Stimulated activated CD8-positive, alpha-beta memory T cell treated with anti-CD3 and anti-CD28 coated beads, Interleukin-7, amount 100 ng/mL, for 48 hours (primary cell): Measurements from ENCODE around the gene NDUFS8.

Experiments used
- DNase-seq, 2 donors: peaks; one replicate each; pipeline ENCODE4 v3.0.0-alpha.2; 2020; ENCODE audit warnings: low read depth in 1 of 2; ENCODE audit errors: extremely low read depth in 1 of 2

Gene NDUFS8

DNA sequence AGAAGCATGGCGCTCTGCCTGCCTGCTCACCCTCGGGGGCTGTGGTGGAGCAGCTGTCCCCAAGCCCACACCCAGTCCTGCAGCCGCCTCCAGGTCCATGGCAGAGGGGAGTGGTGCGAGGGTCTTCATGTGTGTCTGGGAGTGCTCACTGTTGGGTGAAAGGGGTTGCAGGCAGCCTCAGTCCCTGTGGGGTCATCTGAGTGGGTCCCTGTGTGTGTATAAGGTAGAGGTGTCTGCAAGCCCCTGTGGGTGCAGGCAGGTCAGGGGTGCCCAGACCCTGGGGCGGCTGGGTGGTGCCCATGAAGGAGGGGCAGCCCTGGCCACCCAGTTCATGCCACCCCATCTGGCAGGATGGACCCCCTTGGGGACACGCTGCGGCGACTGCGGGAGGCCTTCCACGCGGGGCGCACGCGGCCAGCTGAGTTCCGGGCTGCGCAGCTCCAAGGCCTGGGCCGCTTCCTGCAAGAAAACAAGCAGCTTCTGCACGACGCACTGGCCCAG, 15.5 kb upstream of the NDUFS8 start:
- DNase-seq: no peak

DNA sequence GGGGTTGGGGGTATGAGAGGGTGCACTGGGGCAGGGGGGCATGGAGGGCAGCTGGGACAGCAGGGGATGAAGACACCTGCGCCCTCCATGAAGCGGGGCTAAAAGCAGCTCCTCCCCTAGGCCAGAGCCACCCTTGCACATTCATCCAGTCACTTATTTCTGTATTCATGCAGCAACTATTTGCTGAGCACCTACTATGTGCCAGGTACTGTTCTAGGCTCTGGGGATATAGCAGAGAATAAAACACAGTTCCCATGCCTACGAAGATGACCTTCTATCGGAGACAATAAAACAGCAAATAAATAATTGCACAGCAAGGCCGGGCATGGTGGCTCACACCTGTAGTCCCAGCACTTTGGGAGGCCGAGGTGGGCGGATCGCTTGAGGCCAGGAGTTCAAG, 15.0 kb upstream of the NDUFS8 start:
- DNase-seq: no peak

DNA sequence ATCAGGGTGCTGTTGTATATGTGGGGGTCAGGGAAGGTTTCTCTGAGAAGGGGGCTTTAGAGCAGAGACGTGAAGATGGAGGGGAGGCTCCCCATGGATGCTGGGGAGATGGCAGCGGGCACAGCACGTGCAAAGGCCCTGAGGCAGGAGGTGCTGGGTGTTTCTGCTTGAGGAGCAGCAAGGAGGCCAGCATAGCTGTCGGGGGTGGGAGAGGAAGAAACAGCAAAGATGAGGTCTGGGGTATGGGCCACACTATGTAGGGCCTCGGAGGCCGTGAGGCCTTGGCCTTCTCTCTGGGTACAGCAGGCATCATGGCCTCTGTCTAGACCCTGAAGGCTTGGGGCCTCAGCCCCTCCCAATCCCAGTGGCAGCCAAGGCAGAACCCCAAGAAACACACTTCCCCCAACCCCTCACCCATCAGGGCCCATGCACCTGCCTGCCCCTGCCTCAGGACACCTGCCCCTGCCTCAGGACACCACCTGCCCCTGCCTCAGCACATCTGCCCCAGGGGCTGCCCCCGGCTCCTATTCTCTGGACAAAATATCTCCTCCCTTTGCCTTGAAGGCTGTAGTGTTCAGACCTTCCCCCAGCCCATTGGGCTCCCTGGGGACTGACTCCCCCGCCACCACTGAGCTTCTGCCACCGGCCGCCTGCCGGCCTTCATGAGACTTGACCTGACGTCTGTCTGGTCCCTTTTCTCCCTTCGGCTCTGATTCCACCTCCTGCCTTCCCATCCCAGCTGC, 14.1 kb upstream of the NDUFS8 start:
- no peak for DNase-seq

DNA sequence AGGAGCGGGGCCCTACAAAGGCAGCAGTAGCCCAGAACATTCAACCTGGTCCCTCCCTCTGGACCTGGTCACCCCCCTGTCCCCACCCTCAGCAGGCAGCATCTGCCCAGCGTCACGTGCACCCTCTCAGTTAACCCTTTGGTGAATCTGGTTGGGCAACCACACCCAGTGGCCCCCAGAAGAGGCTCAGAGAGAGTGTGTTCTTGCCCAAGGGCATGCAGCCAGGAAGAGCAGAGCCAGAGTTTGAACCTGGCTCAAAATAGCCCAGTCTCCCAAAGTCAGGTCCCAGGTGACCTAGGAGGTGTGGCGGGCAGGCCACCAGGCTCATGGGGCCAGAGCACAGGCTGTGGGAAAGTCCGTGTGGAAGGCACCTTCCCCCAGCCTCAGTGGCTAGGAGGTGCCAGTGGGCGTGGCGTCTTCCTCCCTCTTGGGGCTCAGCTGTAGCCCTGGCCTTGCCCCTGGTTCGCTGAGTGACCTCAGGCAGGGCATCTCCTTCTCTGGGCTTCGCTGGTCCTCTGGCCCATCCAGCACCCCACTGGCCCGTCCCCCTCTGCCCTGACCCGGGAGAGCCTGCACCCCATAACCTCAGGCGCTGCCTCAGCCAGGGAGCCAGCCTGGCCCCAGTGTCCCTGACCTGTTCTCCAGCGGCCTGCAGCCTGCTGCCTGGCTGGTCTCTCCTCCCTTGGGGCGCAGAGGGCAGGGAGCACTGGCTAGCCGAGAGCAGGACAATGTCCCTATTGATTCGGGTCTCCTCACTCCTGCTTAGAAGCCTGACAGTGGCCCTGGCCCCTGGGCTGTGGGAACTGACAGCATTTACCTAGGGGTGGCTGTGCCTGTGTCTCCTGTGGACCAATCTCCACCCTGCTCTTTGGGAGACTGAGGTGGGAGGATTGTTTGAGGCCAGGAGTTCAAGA, 13.3 kb upstream of the NDUFS8 start:
- DNase-seq: no peak

DNA sequence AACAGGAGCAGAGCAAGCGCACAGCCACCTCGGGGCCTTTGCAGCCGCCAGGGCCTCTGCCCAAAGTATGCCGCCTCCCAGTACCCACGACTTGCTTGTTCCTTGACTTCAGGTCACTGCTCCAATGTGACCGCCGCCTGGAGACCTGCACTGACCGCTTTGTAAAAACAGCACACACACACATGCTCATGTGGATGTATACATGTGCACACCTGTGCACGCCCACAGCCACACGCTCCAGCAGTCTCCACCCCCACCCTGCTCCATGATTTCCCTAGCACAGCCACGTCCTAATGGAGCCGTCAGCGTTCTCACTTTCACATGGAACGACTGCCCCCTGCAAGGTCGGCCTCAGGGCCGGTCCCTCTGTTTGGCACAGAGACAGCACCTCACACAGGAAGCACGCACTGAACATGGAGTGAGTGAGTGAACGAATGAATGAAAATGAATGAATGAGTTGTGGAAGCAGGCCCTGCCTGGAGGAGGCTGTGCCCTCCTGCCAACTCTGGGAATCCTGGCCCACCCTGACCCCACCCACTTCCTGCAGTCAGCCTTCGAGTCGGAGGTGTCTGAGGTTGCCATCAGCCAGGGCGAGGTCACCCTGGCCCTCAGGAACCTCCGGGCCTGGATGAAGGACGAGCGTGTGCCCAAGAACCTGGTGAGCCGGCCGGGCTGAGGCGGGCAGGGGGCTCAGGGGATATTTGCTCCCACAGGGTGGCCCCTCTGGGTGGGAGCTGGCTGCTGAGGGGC, 12.3 kb upstream of the NDUFS8 start:
- DNase-seq: no peak

DNA sequence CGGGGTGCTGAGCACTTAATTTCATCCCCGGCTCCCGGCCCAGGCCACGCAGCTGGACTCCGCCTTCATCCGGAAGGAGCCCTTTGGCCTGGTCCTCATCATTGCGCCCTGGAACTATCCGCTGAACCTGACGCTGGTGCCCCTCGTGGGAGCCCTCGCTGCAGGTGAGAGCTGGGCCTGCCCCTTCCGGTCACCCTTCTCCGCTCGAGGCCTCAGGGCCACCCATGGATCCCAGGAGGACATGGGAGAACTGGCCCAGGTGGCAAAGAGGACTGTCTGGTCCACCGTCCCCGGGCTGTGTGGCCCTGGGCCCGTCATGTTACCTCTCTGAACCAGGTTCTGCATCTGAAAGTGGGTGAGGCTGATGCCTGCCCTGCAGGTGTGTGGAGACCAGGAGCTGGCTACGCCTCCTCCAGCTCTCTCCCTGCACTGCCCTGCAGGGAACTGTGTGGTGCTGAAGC, 11.7 kb upstream of the NDUFS8 start:
- DNase-seq: no peak

DNA sequence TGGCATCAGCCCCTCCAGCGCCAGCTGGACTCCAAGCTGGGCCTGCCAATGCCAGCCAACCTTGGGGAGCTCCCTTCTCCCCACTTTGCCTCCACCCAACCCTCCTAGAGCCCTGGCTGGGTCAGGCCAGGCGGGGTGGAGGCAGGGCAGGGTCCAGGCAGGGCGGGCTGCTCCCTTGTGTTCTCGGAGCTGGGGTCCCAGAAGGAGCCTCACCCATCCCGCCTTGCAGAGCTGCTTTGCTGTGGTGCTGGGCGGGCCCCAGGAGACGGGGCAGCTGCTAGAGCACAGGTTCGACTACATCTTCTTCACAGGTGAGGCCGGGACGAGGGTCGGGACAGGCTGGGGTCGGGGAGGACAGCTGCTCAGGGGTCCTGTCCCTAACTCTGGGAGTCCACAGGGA, 11.0 kb upstream of the NDUFS8 start:
- DNase-seq: no peak

DNA sequence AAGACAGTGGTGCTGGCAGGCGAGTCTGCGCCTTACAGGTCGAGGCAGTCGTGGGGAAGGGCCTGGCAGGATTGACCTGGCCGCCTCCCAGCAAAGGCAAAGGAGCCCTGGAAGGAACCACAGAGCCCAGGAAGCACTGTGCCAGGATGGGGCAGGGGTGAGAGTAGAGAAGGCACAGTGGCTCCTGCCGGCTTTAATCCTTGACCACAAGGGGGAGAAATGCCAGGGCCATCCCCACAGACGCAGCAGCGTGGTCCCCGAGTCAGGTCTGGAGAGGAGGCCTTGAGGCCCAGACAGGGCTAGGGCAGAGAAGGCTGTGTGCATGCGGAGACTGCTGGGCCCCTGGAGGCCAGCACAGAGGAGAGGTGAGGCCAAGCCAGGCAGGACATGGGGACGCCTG, 9.9 kb upstream of the NDUFS8 start:
- no peak for DNase-seq

DNA sequence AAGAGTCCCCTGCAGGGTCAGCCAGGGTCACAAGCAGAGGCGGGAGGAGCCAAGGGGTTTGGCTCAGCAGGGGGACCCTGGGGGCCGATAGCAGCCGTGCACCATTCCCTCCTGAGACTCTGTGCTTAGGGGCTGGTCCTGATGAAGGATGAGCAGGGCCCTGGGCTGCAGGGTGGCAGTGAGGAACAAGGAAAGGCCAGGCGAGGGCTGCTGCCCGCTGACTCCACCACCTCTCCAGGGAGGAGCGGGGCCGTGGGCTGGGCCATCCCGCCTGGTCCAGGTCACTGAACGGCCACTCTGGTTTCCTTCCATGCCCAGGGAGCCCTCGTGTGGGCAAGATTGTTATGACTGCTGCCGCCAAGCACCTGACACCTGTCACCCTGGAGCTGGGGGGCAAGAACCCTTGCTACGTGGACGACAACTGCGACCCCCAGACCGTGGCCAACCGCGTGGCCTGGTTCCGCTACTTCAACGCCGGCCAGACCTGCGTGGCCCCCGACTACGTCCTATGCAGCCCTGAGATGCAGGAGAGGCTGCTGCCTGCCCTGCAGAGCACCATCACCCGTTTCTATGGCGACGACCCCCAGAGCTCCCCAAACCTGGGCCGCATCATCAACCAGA, 9.2 kb upstream of the NDUFS8 start:
- no peak for DNase-seq

DNA sequence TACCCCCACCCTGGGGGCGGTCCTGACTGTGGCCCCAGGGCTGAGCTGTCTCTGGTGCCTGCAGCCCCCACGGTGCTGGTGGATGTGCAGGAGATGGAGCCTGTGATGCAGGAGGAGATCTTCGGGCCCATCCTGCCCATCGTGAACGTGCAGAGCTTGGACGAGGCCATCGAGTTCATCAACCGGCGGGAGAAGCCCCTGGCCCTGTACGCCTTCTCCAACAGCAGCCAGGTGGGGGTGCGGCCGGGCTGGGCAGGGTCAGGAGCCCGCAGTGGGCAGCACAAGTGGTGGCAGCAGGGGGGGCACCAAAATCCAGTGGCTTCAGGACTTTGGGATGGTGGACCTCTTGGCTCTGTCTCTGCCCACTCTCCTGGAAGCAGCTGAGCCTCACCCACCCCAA, 8.0 kb upstream of the NDUFS8 start:
- no peak for DNase-seq

DNA sequence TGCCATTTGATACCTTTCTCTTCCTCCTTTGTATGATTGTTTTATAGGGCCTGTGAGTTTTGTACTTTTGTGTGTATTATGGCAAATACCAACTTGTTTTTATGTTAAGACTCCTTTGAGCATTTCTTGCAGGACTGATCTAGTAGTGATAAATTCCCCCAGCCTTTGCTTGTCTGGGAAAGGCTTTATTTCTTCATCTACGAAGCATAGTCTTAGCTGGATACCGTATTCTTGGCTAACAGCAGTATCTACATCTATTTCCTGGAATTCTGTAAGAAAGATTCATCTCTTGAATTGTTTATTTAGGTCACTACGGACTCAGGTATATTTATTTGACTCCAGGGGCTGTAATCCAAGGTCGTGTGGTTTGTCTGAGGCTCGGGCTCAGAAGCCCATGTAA, 6.0 kb upstream of the NDUFS8 start:
- no peak for DNase-seq

DNA sequence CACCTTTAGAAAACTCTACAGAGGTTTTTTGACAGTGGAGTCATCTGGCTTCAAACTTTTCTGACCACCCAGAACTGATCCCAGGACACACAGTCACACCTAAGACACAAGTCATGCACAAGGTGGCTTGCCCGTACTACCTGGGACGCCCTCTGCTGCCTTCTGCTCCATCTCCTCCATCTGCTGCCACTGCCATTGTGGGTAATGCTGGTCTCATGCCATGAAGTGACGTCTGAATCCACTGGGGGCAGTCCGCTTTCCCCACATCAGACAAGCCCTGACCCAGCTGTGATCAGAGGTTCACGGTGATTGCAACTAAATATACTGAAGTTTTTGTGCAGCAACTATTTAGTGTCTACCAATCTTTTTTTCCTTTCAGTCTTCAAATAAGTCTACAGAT, 5.4 kb upstream of the NDUFS8 start:
- DNase-seq: no peak

DNA sequence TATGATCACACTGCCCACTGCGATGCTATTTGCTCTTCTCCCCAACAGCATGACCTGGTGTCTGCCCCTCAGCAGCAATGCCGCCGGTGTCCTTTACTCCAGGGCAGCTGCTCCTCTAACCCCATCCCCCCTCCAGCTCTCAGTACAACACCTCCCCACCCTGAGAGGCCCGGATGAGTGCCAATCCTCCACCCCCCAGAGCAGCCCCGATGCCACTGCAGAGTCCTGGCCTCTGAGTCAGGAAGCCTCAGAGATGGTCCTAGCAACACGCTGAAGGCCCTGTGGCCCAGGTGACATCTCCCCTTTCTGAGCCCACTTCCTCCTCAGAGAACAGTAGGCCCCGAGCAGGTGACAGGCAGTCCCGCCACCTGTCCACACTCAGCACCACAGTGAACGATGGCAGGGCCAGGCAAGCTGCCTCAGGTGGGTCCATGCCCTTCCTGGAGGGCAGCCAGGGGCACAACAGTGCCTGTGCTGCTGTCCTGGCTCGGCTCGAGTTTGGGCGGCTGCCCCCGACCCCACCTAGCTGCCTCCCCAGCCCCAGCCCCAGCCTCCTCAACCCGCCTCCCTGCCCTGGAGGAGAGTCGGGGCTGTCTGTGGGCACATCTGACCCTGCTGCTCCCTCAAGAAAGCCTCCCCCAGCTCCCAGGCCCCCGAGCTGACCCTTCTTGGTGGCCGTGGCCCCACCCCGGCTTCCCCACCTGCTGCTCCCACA, 3.9 kb upstream of the NDUFS8 start:
- DNase-seq: no peak

DNA sequence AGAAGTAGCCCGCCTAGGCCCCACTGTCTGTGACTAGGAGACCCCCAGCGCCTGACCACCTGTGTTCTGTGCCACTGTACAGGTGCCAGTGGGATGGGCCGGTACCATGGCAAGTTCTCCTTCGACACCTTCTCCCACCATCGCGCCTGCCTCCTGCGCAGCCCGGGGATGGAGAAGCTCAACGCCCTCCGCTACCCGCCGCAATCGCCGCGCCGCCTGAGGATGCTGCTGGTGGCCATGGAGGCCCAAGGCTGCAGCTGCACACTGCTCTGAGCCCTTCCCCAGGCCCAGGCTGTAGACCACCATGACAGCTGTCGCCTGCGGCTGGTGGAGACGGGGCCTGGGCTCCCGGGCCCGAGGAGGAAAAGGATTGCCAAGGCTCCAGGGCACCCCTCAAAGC, 2.8 kb upstream of the NDUFS8 start:
- no peak for DNase-seq

DNA sequence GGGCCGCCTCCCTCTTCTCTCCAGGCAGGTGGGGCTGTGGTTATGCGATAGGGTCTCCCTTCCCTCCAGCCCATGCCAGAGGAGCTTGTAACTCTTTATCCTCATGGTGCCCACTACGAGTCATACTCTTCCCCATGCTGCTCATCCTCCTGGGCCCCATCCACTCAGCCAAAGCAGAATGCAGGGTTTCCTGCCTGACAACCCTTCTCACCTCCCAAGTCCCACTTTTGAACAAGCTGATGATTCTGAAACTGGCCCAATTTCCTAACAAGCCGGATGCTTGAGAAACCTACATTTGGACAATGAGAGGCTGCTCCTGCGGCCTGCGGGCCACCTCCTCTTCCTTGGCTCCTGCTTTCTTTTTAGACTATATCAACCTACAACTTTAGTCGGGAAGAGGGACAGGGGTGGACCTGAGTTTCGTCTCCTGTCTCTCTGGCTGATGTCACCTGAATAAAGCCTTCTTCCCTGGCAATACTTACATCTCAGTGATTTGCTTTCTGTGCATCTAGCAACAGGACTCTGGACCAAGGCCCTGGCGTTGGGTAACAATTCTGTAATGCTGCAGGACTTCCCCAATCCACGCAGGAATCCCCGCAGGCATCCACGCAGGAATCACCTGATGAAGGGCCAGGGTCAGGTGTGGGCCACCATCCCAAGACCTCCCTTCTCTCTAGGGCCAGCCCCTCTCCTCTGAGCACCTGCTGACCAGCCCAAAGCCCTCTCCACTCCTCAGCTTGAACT, 1.5 kb upstream of the NDUFS8 start:
- no peak for DNase-seq

DNA sequence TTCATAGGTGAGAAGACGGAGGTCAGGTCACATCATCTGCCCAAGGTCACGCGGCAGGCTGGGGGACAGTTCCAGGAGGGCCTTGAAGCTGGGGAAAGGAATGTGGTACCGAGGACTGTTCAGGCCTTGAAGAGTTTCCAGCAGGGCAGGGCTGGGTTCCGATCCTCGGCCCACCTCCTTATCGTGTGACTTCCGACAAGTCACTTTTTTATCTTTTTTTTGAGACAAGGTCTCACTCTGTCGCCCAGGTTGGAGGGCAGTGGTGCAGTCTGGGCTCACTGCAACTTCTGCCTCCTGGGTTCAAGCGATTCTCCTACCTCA, 623 bp downstream of the NDUFS8 start:
- DNase-seq: no peak

DNA sequence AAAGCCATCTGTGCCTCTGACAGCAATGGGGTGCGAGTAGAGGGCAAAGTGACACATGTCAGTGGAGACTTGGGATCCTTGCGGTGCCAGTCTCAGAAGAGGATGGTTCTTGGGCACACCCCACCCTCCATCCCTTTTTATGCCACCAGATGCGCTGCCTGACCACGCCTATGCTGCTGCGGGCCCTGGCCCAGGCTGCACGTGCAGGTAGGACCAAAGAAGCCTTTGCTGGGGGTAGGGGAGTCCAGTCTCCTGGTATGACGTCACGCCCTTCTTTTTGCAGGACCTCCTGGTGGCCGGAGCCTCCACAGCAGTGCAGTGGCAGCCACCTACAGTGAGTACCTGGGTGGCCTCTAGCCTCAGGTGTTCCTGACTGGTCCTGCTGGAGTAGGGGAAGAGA, 1.5 kb downstream of the NDUFS8 start:
- DNase-seq: no peak

DNA sequence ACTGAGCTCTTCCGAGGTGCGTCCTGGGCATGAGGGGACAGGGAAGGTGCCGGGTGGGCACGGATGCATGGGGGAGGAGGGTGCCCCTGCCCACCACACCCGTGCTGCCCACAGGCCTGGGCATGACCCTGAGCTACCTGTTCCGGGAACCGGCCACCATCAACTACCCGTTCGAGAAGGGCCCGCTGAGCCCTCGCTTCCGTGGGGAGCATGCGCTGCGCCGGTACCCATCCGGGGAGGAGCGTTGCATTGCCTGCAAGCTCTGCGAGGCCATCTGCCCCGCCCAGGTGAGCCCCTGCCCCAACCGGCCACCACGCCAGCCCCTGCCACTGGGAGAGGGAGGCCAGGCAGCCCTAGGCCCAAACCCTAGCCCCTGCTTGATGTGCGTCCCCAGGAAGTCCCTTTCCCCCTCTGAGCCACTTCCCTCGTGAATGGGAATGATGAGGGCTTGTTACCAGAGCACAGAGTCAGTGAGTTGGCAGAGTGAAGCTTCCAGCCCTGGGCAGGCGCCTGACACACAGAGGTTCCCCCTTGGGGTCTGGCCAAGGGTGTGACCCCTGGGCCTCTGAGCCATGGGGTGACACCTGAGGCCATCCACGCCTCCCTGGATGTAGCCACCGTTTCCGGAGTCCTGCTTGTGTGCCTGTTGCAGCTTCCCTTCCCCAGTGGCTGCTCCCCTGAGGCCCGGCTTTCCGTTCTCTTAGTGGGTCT, 2.7 kb downstream of the NDUFS8 start:
- DNase-seq: no peak

DNA sequence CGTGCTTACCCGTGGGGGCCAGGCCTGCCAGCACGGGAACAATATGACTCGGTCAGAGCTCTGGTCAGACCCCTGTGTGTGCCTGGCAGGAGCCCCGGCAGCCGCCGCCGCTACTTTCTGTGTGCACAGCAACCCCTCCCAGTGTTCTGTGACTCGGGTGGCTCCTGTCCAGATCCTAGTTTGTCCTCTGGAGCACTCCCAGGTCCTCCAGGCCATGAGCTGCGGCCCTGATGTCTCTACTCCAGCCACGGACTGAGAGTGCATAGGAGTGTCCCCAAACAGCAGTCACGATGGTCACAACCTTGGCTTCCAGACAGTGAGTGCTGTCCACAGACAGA, 3.2 kb downstream of the NDUFS8 start:
- no peak for DNase-seq
